HG03039 (cell line): Measurements from ENCODE around the gene ANKRD63.

ENCODE experiments used
- ATAC-seq: cut with Tn5 transposase; IDR thresholded peaks from one replicate; pipeline ENCODE4 v1.9.1; 2021; ENCODE audit warnings: mild to moderate bottlenecking, moderate library complexity; ENCODE audit not compliant: unreplicated experiment

The ANKRD63 gene

GRCh38 chr15:40282869-40283614 lies at the start of gene ANKRD63:
TSS of gene ANKRD63 (minus strand) at chr15:40283064. CDS start at chr15:40282586, 478 bp downstream.
- no peak for ATAC-seq

- ATAC-seq: no peak
Measured at GRCh38 chr15:40332113-40332781, 49.4 kb upstream of the ANKRD63 start.

GRCh38 chr15:40331637-40332036 lies 48.8 kb upstream of the ANKRD63 start:
- ATAC-seq: no peak

- no peak for ATAC-seq
Measured at GRCh38 chr15:40331026-40331425, 48.2 kb upstream of the ANKRD63 start.

GRCh38 chr15:40330368-40330836 lies 47.5 kb upstream of the ANKRD63 start:
- no peak for ATAC-seq

- no peak for ATAC-seq
Measured at GRCh38 chr15:40329804-40330203, 46.9 kb upstream of the ANKRD63 start.

- no peak for ATAC-seq
Measured at GRCh38 chr15:40328751-40329150, 45.9 kb upstream of the ANKRD63 start.

- no peak for ATAC-seq
Measured at GRCh38 chr15:40328176-40328575, 45.3 kb upstream of the ANKRD63 start.

- no peak for ATAC-seq
Measured at GRCh38 chr15:40327457-40327856, 44.6 kb upstream of the ANKRD63 start.

- ATAC-seq: no peak
Measured at GRCh38 chr15:40325700-40326099, 42.8 kb upstream of the ANKRD63 start.

- ATAC-seq: no peak
Measured at GRCh38 chr15:40325188-40325587, 42.3 kb upstream of the ANKRD63 start.

- peak; percentile 5 for ATAC-seq
Measured at GRCh38 chr15:40323953-40324937, 41.4 kb upstream of the ANKRD63 start.

- ATAC-seq: peak; percentile 78
Measured at GRCh38 chr15:40323239-40323952, 40.5 kb upstream of the ANKRD63 start, which contains the start of gene INAFM2. TSS of gene INAFM2 (plus strand) at chr15:40323692. CDS start at chr15:40324056, 364 bp downstream.

GRCh38 chr15:40322531-40323238 lies 39.8 kb upstream of the ANKRD63 start:
- ATAC-seq: no peak

- ATAC-seq: no peak
Measured at GRCh38 chr15:40320931-40321371, 38.1 kb upstream of the ANKRD63 start.

- no peak for ATAC-seq
Measured at GRCh38 chr15:40320409-40320808, 37.5 kb upstream of the ANKRD63 start.

- no peak for ATAC-seq
Measured at GRCh38 chr15:40317580-40317979, 34.7 kb upstream of the ANKRD63 start.

- no peak for ATAC-seq
Measured at GRCh38 chr15:40316931-40317330, 34.1 kb upstream of the ANKRD63 start.

GRCh38 chr15:40314723-40315276 lies 31.9 kb upstream of the ANKRD63 start:
- no peak for ATAC-seq
